ENCODE measurements around the gene ENDOU. TPM values are rescaled to one million over a fixed set of nuclear protein-coding genes. Genes with fewer than 3 reads are reported as not detected.

The ENDOU gene
- total RNA-seq, 1 experiment from 2014 or later: not detected

DNA sequence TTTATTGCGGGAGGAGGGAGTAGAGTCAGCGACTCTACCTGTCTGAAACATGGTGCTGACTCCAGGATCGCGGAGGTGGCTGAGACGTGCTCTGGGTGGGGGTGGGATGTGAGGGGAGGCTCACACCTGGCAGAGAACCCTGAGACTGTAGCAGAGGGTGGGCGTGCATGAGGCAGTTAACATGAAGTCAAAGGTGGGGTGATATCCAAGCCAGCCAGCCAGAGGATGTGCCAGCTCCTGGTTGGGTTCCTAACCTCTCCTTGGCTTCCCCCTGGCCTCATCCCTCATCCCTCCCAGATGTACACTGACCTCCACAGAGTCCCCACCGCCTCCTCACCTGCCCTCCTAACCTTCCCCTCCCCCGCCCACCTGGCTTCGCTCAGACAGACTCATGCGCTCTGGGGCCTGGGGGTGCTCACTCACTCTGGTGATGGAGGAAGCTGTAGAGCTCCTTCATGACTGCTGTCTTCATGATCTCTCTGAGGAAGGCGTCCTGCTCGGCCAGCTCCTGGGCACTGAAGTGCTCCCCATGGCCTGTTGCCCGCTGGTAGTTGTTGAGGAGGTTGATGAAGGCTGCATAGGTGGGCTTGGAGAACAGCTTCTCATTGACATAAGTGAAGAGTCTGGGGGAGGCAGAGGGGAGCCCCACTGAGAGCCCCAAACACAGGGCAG, 9.3 kb downstream of the ENDOU start:
- CTCF ChIA-PET: no interaction called here
- Histone ChIP-seq H3K27ac (ENCODE audit: low read length) (no peak overlapping the region), H3K4me1 (ENCODE audit: control insufficient read depth, insufficient read depth, low read length) (peaks cover 3% of the 10 kb centered on the region; the same call in 1 of the 2 replicates), H3K27me3 (ENCODE audit: control insufficient read depth, insufficient read depth, low read length) (no peaks in the 10 kb centered on the region), H3K9me3 (ENCODE audit: control insufficient read depth, insufficient read depth, low read depth, low read length) (no peaks in the 10 kb centered on the region), H3K36me3 (ENCODE audit: control insufficient read depth, insufficient read depth, low read length) (no peaks in the 10 kb centered on the region), H3K4me3 (ENCODE audit: low read depth in 2 of 2, low read length in 2 of 2) (no peak overlapping the region)
- DNase-seq (ENCODE audit: low read depth, low spot score): no peak
- no peak for ATAC-seq
- intact Hi-C loops (cut with micrococcal nuclease; ENCODE audit: unreplicated experiment) (loop anchor here (2.0 to 10.0 kb wide), 2 partner anchors 63 to 119 kb away; no protein-coding TSS in a partner anchor), in situ Hi-C loops (cut with HindIII; ENCODE audit: low pct_unique_long_range_greater_than_20kb, low sequenced_read_pairs) (no loop called here)
- POLR2A ChIA-PET: no interaction called here
- no TSS peak for BruUV-seq (replicated peaks)
- TF ChIP-seq POLR2AphosphoS5 (IDR thresholded peaks at IDR 0.05; ENCODE audit: low read depth, low read length) (no peak), TCF7L2 (IDR thresholded peaks at IDR 0.05; ENCODE audit: low read depth, low read length) (no peak), SIN3A (IDR thresholded peaks at IDR 0.05; ENCODE audit: borderline replicate concordance, insufficient read depth, low read depth, low read length) (no peak)
- TF ChIP-seq, protein P1, sequence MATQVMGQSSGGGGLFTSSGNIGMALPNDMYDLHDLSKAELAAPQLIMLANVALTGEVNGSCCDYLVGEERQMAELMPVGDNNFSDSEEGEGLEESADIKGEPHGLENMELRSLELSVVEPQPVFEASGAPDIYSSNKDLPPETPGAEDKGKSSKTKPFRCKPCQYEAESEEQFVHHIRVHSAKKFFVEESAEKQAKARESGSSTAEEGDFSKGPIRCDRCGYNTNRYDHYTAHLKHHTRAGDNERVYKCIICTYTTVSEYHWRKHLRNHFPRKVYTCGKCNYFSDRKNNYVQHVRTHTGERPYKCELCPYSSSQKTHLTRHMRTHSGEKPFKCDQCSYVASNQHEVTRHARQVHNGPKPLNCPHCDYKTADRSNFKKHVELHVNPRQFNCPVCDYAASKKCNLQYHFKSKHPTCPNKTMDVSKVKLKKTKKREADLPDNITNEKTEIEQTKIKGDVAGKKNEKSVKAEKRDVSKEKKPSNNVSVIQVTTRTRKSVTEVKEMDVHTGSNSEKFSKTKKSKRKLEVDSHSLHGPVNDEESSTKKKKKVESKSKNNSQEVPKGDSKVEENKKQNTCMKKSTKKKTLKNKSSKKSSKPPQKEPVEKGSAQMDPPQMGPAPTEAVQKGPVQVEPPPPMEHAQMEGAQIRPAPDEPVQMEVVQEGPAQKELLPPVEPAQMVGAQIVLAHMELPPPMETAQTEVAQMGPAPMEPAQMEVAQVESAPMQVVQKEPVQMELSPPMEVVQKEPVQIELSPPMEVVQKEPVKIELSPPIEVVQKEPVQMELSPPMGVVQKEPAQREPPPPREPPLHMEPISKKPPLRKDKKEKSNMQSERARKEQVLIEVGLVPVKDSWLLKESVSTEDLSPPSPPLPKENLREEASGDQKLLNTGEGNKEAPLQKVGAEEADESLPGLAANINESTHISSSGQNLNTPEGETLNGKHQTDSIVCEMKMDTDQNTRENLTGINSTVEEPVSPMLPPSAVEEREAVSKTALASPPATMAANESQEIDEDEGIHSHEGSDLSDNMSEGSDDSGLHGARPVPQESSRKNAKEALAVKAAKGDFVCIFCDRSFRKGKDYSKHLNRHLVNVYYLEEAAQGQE (IDR thresholded peaks at IDR 0.05; ENCODE audit: insufficient read depth in 1 of 2, low read depth in 2 of 2, low read length in 1 of 2): no peak

DNA sequence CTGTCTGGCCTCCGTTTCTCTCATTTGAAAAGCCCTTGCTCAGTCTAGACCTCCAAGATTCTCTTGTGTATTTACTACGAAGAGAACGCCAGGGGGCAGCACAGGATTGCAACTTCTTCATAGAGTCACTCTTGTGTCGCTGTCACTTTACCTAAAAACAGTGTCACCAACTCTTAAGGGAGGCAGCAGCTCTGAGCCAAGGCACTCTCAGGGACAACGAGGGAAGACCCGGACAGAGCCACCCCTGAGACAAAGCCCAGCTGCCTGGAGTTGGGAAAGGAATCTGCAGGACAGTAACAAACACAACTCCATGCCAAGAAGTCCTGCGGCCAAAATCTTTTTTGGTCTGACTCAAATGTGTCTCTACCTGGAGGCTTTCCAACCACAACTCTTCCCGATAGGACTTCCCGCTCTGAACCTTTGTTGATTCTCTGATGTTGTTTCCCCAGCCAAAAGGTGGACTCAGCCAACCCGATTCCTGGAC, 9.9 kb downstream of the ENDOU start:
- TF ChIP-seq SIN3A (IDR thresholded peaks at IDR 0.05; ENCODE audit: borderline replicate concordance, insufficient read depth, low read depth, low read length) (no peak), TCF7L2 (IDR thresholded peaks at IDR 0.05; ENCODE audit: low read depth, low read length) (no peak), POLR2AphosphoS5 (IDR thresholded peaks at IDR 0.05; ENCODE audit: low read depth, low read length) (no peak)
- TF ChIP-seq, protein P2, sequence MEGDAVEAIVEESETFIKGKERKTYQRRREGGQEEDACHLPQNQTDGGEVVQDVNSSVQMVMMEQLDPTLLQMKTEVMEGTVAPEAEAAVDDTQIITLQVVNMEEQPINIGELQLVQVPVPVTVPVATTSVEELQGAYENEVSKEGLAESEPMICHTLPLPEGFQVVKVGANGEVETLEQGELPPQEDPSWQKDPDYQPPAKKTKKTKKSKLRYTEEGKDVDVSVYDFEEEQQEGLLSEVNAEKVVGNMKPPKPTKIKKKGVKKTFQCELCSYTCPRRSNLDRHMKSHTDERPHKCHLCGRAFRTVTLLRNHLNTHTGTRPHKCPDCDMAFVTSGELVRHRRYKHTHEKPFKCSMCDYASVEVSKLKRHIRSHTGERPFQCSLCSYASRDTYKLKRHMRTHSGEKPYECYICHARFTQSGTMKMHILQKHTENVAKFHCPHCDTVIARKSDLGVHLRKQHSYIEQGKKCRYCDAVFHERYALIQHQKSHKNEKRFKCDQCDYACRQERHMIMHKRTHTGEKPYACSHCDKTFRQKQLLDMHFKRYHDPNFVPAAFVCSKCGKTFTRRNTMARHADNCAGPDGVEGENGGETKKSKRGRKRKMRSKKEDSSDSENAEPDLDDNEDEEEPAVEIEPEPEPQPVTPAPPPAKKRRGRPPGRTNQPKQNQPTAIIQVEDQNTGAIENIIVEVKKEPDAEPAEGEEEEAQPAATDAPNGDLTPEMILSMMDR (IDR thresholded peaks at IDR 0.05): peak; percentile 88
- TF ChIP-seq, protein P1 (IDR thresholded peaks at IDR 0.05; ENCODE audit: insufficient read depth in 1 of 2, low read depth in 2 of 2, low read length in 1 of 2): no peak
- intact Hi-C loops (cut with micrococcal nuclease; ENCODE audit: unreplicated experiment) (loop anchor here (2.0 to 10.0 kb wide), 2 partner anchors 63 to 119 kb away; no protein-coding TSS in a partner anchor), in situ Hi-C loops (cut with HindIII; ENCODE audit: low pct_unique_long_range_greater_than_20kb, low sequenced_read_pairs) (no loop called here)
- Histone ChIP-seq H3K9me3 (ENCODE audit: control insufficient read depth, insufficient read depth, low read depth, low read length) (no peaks in the 10 kb centered on the region), H3K4me3 (ENCODE audit: low read depth in 2 of 2, low read length in 2 of 2) (no peak overlapping the region), H3K4me1 (ENCODE audit: control insufficient read depth, insufficient read depth, low read length) (peaks cover 3% of the 10 kb centered on the region; the same call in 1 of the 2 replicates), H3K36me3 (ENCODE audit: control insufficient read depth, insufficient read depth, low read length) (no peaks in the 10 kb centered on the region), H3K27ac (ENCODE audit: low read length) (no peak overlapping the region), H3K27me3 (ENCODE audit: control insufficient read depth, insufficient read depth, low read length) (no peaks in the 10 kb centered on the region)
- peak; percentile 88 for ATAC-seq
- no TSS peak for BruUV-seq (replicated peaks)
- ChIA-PET CTCF (no interaction called here), POLR2A (no interaction called here)
- DNase-seq (ENCODE audit: low read depth, low spot score): no peak
